ENCODE measurements around the gene IL6R.

- TF ChIP-seq EZH2phosphoT487 (IDR thresholded peaks at IDR 0.05; ENCODE audit: low read depth, severe bottlenecking, unreplicated experiment): no peak
- no peak for TF ChIP-seq CTCF (IDR thresholded peaks at IDR 0.05; ENCODE audit: poor library complexity)
- no peak for TF ChIP-seq EZH2 (IDR thresholded peaks at IDR 0.05; ENCODE audit: borderline replicate concordance)
Observed at GRCh38 chr1:154503898-154504297, 98.8 kb downstream of the IL6R start.
